ENCODE data around the gene NXN.

GRCh38 chr17:825216-825615, 154.4 kb downstream of the NXN start:
- TF ChIP-seq, protein P1, sequence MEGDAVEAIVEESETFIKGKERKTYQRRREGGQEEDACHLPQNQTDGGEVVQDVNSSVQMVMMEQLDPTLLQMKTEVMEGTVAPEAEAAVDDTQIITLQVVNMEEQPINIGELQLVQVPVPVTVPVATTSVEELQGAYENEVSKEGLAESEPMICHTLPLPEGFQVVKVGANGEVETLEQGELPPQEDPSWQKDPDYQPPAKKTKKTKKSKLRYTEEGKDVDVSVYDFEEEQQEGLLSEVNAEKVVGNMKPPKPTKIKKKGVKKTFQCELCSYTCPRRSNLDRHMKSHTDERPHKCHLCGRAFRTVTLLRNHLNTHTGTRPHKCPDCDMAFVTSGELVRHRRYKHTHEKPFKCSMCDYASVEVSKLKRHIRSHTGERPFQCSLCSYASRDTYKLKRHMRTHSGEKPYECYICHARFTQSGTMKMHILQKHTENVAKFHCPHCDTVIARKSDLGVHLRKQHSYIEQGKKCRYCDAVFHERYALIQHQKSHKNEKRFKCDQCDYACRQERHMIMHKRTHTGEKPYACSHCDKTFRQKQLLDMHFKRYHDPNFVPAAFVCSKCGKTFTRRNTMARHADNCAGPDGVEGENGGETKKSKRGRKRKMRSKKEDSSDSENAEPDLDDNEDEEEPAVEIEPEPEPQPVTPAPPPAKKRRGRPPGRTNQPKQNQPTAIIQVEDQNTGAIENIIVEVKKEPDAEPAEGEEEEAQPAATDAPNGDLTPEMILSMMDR (IDR thresholded peaks at IDR 0.05) = no peak
- TF ChIP-seq POLR2A (IDR thresholded peaks at IDR 0.05) (no peak), POLR2AphosphoS5 (IDR thresholded peaks at IDR 0.05) (no peak)

Data from gastroesophageal sphincter (tissue), 3 donors.